Gastrocnemius medialis (tissue), 4 donors: ENCODE results near the gene LRRC31.

ENCODE experiments used
- POLR2A ChIP-seq, 2 donors: fragments of 450-650 bp; IDR thresholded peaks; one replicate each; pipeline ENCODE4 v1.6.1; 2017; ENCODE audit warnings: antibody characterized with exemption in 2 of 2, mild to moderate bottlenecking in 2 of 2, moderate library complexity in 2 of 2
- TF ChIP-seq, protein P1 (sequence below), 5 experiments: fragments of 450-650 bp in 3 of 5; fragments of 200-600 bp in 2 of 5; sonication (generic) in 2 of 5; IDR thresholded peaks in 4 of 5; conservative IDR thresholded peaks in 1 of 5; 1 replicate in 4 of 5; 2 replicates in 1 of 5; pipeline ENCODE4 v1.5.1; 2016 to 2019; ENCODE audit warnings: antibody characterized with exemption in 5 of 5, mild to moderate bottlenecking in 3 of 5, moderate library complexity in 3 of 5

DNA sequence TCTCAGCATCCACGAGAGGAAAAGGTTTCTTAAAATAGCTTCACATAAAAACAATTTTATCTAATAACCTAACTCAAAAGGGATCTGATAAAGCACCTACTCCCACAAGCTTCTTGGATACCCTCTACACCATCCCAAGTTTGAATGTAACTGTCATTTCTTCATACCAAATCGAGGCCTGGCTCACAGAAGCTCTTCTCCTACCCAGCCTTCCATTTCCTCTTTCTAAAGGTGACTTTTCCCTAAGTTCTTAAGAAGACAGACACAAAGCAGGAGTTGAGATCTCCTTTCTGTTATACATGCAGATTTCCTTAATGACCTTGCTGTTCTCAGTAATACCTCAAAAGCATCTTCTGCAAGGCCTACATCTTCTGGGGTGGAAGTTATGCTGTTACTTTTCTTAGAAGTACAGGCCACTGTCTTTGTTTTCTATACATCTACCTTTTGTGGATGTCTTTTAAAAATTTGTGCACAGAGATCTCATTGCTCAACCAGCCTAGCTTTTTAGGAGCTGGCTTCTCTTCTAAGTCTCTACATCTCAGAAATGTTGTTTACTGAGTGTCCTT, 60.4 kb downstream of the LRRC31 start:
- no peak for TF ChIP-seq POLR2A (IDR thresholded peaks at IDR 0.05)
- TF ChIP-seq, protein P1, sequence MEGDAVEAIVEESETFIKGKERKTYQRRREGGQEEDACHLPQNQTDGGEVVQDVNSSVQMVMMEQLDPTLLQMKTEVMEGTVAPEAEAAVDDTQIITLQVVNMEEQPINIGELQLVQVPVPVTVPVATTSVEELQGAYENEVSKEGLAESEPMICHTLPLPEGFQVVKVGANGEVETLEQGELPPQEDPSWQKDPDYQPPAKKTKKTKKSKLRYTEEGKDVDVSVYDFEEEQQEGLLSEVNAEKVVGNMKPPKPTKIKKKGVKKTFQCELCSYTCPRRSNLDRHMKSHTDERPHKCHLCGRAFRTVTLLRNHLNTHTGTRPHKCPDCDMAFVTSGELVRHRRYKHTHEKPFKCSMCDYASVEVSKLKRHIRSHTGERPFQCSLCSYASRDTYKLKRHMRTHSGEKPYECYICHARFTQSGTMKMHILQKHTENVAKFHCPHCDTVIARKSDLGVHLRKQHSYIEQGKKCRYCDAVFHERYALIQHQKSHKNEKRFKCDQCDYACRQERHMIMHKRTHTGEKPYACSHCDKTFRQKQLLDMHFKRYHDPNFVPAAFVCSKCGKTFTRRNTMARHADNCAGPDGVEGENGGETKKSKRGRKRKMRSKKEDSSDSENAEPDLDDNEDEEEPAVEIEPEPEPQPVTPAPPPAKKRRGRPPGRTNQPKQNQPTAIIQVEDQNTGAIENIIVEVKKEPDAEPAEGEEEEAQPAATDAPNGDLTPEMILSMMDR (IDR thresholded peaks at IDR 0.05 in 4 of 5, conservative IDR thresholded peaks at IDR 0.05 in 1 of 5), result no peak
